ENCODE data around the gene BEND7. TPM values are rescaled to one million over a fixed set of nuclear protein-coding genes. Genes with fewer than 3 reads are reported as not detected.

Gene BEND7
- total RNA-seq, 2 donors from 2014 or later: 19.2 to 20.4 TPM

- DNase-seq: no peak
- no peaks in the 10 kb centered on the region for H3K36me3 ChIP-seq
- no peaks in the 10 kb centered on the region for H3K9me3 ChIP-seq
- peak overlapping the region; percentile 43 for H3K27ac ChIP-seq
- peak overlapping the region in 1 of 2 donors; percentile 58 for H3K9ac ChIP-seq (ENCODE audit: low read depth in 2 of 2, low read length in 2 of 2)
- intact Hi-C loops (cut with DNase I): no loop called here
- H3K4me3 ChIP-seq: peak overlapping the region; percentile 19
- TF ChIP-seq CTCF (IDR thresholded peaks at IDR 0.05): no peak
- no peaks in the 10 kb centered on the region for H3K27me3 ChIP-seq
- H3K4me1 ChIP-seq: no peaks in the 10 kb centered on the region
Measured at GRCh38 chr10:13492493-13493180, 36.2 kb downstream of the BEND7 start.

GRCh38 chr10:13491747-13492360 is 37.0 kb downstream of the BEND7 start:
- Histone ChIP-seq H3K9me3 (no peaks in the 10 kb centered on the region), H3K4me1 (no peaks in the 10 kb centered on the region), H3K9ac (ENCODE audit: low read depth in 2 of 2, low read length in 2 of 2) (no peak overlapping the region), H3K27me3 (no peaks in the 10 kb centered on the region), H3K4me3 (no peak overlapping the region), H3K36me3 (no peaks in the 10 kb centered on the region), H3K27ac (no peak overlapping the region)
- no peak for DNase-seq
- TF ChIP-seq CTCF (IDR thresholded peaks at IDR 0.05): no peak
- intact Hi-C loops (cut with DNase I): no loop called here

- DNase-seq: no peak
- TF ChIP-seq CTCF (IDR thresholded peaks at IDR 0.05): no peak
- no peak overlapping the region for H3K9ac ChIP-seq (ENCODE audit: low read depth in 2 of 2, low read length in 2 of 2)
- no peaks in the 10 kb centered on the region for H3K4me1 ChIP-seq
- H3K9me3 ChIP-seq: no peaks in the 10 kb centered on the region
- H3K27ac ChIP-seq: no peak overlapping the region
- H3K27me3 ChIP-seq: no peaks in the 10 kb centered on the region
- no peak overlapping the region for H3K4me3 ChIP-seq
- intact Hi-C loops (cut with DNase I): no loop called here
- no peaks in the 10 kb centered on the region for H3K36me3 ChIP-seq
Measured at GRCh38 chr10:13490503-13490902, 38.3 kb downstream of the BEND7 start.

DNA sequence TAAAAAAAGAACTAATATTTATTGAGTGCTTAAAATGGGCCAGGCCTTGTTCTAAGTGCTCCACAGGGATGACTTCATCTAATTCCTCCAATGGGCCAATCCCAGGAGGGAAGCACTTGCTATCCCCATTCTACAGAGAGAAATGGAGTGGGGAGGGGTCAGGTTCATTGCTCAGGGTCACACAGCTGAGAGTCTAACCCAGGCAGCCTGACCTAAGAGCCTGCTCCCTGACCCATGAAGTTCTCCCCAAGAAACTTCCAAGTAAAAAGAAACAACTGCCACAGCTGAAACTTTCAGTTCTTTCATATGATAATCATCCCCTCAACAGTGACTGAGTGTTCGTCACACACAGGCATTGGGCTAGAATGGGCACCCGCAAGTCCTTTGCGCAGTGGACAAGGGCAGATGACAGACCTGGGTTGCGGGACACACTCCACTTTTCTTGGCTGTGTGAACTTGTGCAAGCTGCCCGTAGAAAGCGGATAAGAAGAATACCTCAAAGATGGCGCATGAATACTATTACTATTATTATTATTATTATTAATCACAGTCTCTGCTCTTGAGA is 39.7 kb downstream of the BEND7 start:
- DNase-seq: no peak
- intact Hi-C loops (cut with DNase I): no loop called here
- Histone ChIP-seq H3K9me3 (no peaks in the 10 kb centered on the region), H3K27ac (no peak overlapping the region), H3K27me3 (no peaks in the 10 kb centered on the region), H3K36me3 (no peaks in the 10 kb centered on the region), H3K4me3 (no peak overlapping the region), H3K4me1 (no peaks in the 10 kb centered on the region), H3K9ac (ENCODE audit: low read depth in 2 of 2, low read length in 2 of 2) (no peak overlapping the region)
- no peak for TF ChIP-seq CTCF (IDR thresholded peaks at IDR 0.05)

GRCh38 chr10:13485623-13486022 is 43.2 kb downstream of the BEND7 start:
- no peak for DNase-seq
- Histone ChIP-seq H3K9ac (ENCODE audit: low read depth in 2 of 2, low read length in 2 of 2) (no peak overlapping the region), H3K27ac (no peak overlapping the region), H3K4me1 (no peaks in the 10 kb centered on the region), H3K36me3 (no peaks in the 10 kb centered on the region), H3K27me3 (no peaks in the 10 kb centered on the region), H3K4me3 (no peak overlapping the region), H3K9me3 (no peaks in the 10 kb centered on the region)
- no peak for TF ChIP-seq CTCF (IDR thresholded peaks at IDR 0.05)
- intact Hi-C loops (cut with DNase I): no loop called here
